ENCODE measurements around the gene NFKBIB. TPM values are rescaled to one million over a fixed set of nuclear protein-coding genes. Genes with fewer than 3 reads are reported as not detected.

Gene NFKBIB
- polyA plus RNA-seq, 1 donor from 2014 or later, result 21.4 TPM

- Histone ChIP-seq H3K79me2 (replicated peaks; ENCODE audit: insufficient read depth, low read length) (no peaks in the 10 kb centered on the region), H3K4me3 (ENCODE audit: low read length) (no peak overlapping the region), H3K27me3 (ENCODE audit: insufficient read depth, low read depth, low read length) (no peaks in the 10 kb centered on the region), H3K9ac (ENCODE audit: low read length) (no peak overlapping the region), H3K9me3 (ENCODE audit: low read length) (no peaks in the 10 kb centered on the region), H3K27ac (ENCODE audit: low read length) (no peak overlapping the region), H3K4me2 (ENCODE audit: low read length) (no peak overlapping the region), H4K20me1 (ENCODE audit: insufficient read depth) (no peaks in the 10 kb centered on the region), H2AFZ (ENCODE audit: low read depth, low read length) (no peak overlapping the region), H3K36me3 (ENCODE audit: insufficient read depth, low read length) (no peaks in the 10 kb centered on the region), H3K9me2 (ENCODE audit: insufficient read depth, low read length) (no peaks in the 10 kb centered on the region), H3F3A (ENCODE audit: insufficient read depth, low read length, poor library complexity, severe bottlenecking) (no peaks in the 10 kb centered on the region)
- TF ChIP-seq POLR2AphosphoS5 (IDR thresholded peaks at IDR 0.05) (no peak), CTCF (IDR thresholded peaks at IDR 0.05; ENCODE audit: poor library complexity, severe bottlenecking) (no peak), EZH2 (IDR thresholded peaks at IDR 0.05; ENCODE audit: borderline replicate concordance, insufficient read depth, low read length, poor library complexity, severe bottlenecking) (no peak), SMC3 (conservative IDR thresholded peaks at IDR 0.05; ENCODE audit: poor library complexity) (no peak), RAD21 (conservative IDR thresholded peaks at IDR 0.05) (no peak), EP300 (conservative IDR thresholded peaks at IDR 0.05; ENCODE audit: poor library complexity, severe bottlenecking) (no peak), TAF1 (IDR thresholded peaks at IDR 0.05; ENCODE audit: low read depth) (no peak), MXI1 (conservative IDR thresholded peaks at IDR 0.05; ENCODE audit: poor library complexity, severe bottlenecking) (no peak), REST (IDR thresholded peaks at IDR 0.05; ENCODE audit: borderline replicate concordance) (no peak)
Observed at GRCh38 chr19:38953677-38954076, 53.9 kb downstream of the NFKBIB start.

GRCh38 chr19:38956264-38956663 lies 56.5 kb downstream of the NFKBIB start:
- H3K27ac ChIP-seq (ENCODE audit: low read length), result no peak overlapping the region

More at GRCh38 chr19:38956264-38956663, 56.5 kb downstream of the NFKBIB start:
- no peaks in the 10 kb centered on the region for H3K9me3 ChIP-seq (ENCODE audit: low read length)
- no peaks in the 10 kb centered on the region for H3F3A ChIP-seq (ENCODE audit: insufficient read depth, low read length, poor library complexity, severe bottlenecking)
- no peak overlapping the region for H2AFZ ChIP-seq (ENCODE audit: low read depth, low read length)
- no peak overlapping the region for H3K4me3 ChIP-seq (ENCODE audit: low read length)
- H3K9ac ChIP-seq (ENCODE audit: low read length), result no peak overlapping the region
- no peaks in the 10 kb centered on the region for H3K36me3 ChIP-seq (ENCODE audit: insufficient read depth, low read length)
- H3K9me2 ChIP-seq (ENCODE audit: insufficient read depth, low read length), result no peaks in the 10 kb centered on the region
- no peak overlapping the region for H3K4me2 ChIP-seq (ENCODE audit: low read length)
- H3K27me3 ChIP-seq (ENCODE audit: insufficient read depth, low read depth, low read length), result no peaks in the 10 kb centered on the region
- no peak for TF ChIP-seq EZH2 (IDR thresholded peaks at IDR 0.05; ENCODE audit: borderline replicate concordance, insufficient read depth, low read length, poor library complexity, severe bottlenecking)
- TF ChIP-seq RAD21 (conservative IDR thresholded peaks at IDR 0.05), result no peak
- TF ChIP-seq CTCF (IDR thresholded peaks at IDR 0.05; ENCODE audit: poor library complexity, severe bottlenecking), result no peak
- no peak for TF ChIP-seq POLR2AphosphoS5 (IDR thresholded peaks at IDR 0.05)
- no peak for TF ChIP-seq SMC3 (conservative IDR thresholded peaks at IDR 0.05; ENCODE audit: poor library complexity)
- no peak for TF ChIP-seq TAF1 (IDR thresholded peaks at IDR 0.05; ENCODE audit: low read depth)
- no peak for TF ChIP-seq MXI1 (conservative IDR thresholded peaks at IDR 0.05; ENCODE audit: poor library complexity, severe bottlenecking)
- TF ChIP-seq EP300 (conservative IDR thresholded peaks at IDR 0.05; ENCODE audit: poor library complexity, severe bottlenecking), result no peak
- TF ChIP-seq REST (IDR thresholded peaks at IDR 0.05; ENCODE audit: borderline replicate concordance), result no peak
- H3K79me2 ChIP-seq (replicated peaks; ENCODE audit: insufficient read depth, low read length), result no peaks in the 10 kb centered on the region
- no peaks in the 10 kb centered on the region for H4K20me1 ChIP-seq (ENCODE audit: insufficient read depth)
